Measurements from ENCODE around the gene HOTAIR.

HOTAIR gene

GRCh38 chr12:53976172-53976822 is 1.5 kb upstream of the HOTAIR start:
- no peak for DNase-seq (ENCODE audit: low spot score)

- no peak for DNase-seq (ENCODE audit: low spot score)
Observed at GRCh38 chr12:53975479-53976152, 862 bp upstream of the HOTAIR start.

DNA sequence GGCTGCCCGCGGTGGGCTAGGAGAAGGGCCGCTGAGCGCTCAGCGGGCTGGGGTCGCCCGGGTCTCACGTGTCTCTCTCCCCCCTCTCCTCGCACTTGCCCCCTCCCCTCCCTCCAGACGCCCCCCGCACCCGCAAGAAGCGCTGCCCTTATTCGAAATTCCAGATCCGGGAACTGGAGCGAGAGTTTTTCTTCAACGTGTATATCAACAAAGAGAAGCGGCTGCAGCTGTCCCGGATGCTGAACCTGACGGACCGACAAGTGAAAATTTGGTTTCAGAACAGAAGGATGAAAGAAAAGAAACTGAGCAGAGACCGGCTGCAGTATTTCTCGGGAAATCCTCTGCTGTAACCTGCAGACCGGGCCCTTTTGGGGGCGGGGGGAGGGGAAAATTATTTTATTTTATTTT is 314 bp upstream of the HOTAIR start:
- no peak for DNase-seq (ENCODE audit: low spot score)

DNA sequence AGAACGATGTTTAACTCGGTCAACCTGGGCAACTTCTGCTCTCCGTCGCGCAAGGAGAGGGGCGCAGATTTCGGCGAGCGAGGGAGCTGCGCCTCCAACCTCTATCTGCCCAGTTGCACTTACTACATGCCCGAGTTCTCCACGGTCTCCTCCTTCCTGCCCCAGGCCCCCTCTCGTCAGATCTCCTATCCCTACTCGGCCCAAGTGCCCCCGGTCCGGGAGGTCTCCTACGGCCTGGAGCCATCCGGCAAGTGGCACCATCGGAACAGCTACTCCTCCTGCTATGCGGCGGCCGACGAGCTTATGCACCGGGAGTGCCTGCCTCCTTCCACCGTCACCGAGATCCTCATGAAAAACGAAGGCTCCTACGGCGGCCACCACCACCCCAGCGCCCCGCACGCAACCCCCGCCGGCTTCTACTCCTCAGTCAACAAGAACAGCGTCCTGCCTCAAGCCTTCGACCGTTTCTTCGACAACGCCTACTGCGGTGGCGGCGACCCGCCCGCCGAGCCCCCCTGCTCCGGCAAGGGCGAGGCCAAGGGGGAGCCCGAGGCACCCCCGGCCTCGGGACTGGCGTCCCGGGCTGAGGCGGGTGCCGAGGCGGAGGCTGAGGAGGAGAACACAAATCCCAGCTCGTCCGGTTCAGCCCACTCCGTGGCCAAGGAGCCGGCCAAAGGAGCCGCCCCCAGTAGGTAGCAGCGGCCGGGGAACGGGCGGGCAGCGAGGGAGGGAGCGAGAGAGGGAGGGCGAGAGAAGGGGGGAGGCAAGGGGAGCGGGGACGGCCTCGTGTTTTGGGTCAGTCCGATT is 1.3 kb downstream of the HOTAIR start:
- DNase-seq (ENCODE audit: low spot score): no peak

DNA sequence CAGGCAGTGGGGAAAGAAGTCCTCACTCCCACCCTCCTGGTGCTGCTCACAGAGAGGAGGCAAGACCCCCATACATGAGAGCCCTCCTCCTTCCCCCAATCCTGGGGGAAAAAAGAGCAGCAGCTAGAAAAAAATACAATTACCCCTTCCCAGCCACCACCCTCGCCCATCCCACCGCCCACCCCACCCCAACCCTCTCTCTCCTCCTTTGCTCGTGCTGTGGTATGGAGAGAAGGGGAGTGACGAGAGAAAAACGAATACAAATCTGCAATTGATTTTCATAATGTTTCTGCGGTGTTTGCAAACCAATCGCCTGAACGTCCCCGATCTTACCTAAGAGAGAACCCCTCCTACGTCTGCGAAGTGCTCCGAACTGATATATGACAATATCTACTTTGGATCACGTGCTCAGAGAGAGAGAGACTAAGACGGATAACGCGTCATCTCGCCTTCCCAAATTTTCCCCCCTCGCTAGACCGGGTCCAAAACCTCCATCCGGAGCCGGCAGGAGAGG is 2.0 kb downstream of the HOTAIR start, which contains the start of gene HOXC11:
TSS of gene HOXC11 (plus strand) at position 405 of the 514 bp plus-strand sequence. CDS start 116 bp downstream, outside the sequence.
- DNase-seq (ENCODE audit: low spot score): no peak

GRCh38 chr12:53972152-53972702 is 2.5 kb downstream of the HOTAIR start:
- DNase-seq (ENCODE audit: low spot score): no peak

DNA sequence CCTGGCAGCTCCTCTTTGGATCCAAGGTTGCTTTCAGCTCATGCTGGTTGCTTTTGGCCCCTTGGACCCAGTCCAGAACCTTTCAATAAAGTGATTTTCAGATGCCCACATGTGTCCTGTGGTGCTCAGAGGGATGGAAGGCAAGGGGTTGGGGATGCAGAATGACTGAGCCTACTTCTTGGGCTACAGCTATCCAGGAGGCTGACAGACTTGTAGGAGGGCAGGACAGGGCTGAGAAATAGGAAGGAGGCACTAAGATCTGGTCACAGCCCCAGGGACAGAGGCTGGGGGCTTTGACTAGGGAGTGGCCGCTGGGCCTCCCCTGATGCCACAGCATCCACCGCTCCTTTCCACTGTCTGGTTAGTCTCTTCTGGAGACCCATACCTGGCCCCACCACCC is 3.1 kb downstream of the HOTAIR start:
- DNase-seq (ENCODE audit: low spot score): no peak

- no peak for DNase-seq (ENCODE audit: low spot score)
Observed at GRCh38 chr12:53971129-53971528, 3.6 kb downstream of the HOTAIR start.

DNA sequence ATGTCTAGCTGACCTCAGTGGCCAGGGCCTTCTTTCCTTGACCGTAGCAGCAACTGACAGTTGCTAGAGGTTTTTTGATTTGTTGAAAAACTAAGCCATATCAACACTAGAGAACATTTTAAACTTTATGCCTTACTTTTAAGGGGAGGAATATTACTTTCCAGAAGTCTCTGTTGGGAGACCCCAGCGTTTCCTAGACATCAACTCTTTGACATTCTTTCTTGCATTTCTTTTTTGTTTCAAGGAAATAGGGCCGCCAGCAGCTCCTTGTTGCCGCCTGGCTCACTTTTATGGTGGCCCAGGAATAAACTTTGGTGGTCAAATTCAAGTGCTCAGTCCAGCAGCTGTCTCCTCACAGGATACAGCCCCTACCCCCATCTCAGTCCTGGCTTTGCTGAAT is 4.3 kb downstream of the HOTAIR start:
- no peak for DNase-seq (ENCODE audit: low spot score)

DNA sequence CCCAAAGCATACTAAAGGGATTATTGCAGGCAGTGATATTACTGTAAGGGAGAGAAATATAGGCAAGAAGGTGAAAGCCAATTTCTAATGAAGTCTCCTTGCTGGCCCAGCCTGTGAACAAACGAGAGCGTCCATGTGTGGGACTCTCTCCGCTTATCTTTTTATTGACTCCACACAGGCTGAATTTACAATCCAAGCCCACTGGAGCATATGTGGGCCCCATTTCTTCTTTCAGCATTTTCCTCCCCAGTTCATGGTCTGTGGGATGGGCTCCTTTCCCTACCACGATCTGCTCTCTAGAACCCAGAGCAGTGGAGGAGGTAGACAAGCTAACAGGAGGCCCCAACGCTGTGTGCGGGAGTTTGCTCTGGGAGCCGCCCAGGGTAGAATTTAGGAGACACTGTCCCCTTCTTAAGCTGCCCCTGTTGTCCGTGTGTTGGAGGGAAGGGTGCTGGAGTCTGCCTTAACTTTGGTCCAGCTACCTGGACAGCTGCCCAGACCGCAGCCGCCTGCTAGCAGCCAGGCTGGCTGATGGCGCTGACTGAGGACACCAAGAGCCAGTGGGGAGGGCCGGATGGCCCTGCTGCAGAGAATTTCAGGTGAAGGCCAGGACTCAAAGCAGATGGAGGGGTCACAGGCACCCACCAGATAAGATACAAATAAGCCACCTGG is 5.0 kb downstream of the HOTAIR start:
- no peak for DNase-seq (ENCODE audit: low spot score)

- DNase-seq (ENCODE audit: low spot score): no peak
Observed at GRCh38 chr12:53968214-53969127, 6.3 kb downstream of the HOTAIR start.

- no peak for DNase-seq (ENCODE audit: low spot score)
Observed at GRCh38 chr12:53967421-53967925, 7.3 kb downstream of the HOTAIR start.

DNA sequence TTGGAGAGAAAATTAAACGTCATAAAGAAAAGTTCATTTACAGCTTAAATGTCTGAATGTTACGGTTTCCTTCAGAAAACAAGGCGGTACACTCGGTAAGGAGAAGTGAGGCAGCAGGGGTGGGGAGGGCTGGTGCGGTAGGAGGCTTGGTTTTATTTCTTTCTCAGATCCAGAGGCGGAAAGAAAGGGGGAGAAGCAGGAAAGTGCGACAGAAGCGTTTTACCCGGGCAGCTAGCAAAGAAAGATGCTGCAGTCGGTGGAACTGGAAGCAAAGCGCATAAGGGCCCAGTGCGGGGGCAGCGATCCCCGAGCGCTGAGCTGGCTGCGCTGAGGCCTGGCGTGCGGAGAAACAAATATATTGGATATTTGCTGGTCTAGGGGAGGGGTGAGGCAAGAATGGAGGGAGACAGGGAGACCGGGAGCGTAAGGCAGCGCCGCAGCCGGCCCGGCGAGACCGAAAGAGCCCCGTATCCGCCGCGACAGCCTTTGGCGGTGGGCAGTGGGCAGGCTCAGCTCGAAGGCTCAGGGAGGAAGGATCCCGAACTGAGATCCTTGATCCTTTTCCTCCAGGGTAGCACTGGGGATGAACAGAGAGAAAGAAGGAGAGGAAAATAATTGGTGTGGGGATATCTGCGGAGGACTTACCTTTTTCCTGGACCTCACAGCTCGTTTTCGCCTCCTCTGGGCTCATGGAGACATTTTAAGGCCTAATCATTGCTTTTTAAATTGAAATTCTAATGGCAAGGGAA is 8.2 kb downstream of the HOTAIR start:
- no peak for DNase-seq (ENCODE audit: low spot score)

DNA sequence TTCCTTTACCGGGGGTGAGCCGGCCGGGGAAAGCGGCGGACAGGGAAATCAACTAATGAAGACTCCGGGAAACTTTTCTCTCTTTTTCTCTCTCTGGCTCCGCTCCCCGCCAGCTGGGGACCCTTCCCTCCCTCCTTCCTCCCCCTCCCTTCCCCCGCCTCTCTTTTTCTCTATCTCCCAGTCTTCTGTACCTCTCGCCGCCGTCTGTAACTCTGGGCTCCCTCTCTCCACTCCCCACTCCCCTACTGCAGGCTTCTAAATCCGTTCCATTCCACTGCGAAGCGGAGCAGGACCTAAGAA is 8.7 kb downstream of the HOTAIR start:
- DNase-seq (ENCODE audit: low spot score): no peak

DNA sequence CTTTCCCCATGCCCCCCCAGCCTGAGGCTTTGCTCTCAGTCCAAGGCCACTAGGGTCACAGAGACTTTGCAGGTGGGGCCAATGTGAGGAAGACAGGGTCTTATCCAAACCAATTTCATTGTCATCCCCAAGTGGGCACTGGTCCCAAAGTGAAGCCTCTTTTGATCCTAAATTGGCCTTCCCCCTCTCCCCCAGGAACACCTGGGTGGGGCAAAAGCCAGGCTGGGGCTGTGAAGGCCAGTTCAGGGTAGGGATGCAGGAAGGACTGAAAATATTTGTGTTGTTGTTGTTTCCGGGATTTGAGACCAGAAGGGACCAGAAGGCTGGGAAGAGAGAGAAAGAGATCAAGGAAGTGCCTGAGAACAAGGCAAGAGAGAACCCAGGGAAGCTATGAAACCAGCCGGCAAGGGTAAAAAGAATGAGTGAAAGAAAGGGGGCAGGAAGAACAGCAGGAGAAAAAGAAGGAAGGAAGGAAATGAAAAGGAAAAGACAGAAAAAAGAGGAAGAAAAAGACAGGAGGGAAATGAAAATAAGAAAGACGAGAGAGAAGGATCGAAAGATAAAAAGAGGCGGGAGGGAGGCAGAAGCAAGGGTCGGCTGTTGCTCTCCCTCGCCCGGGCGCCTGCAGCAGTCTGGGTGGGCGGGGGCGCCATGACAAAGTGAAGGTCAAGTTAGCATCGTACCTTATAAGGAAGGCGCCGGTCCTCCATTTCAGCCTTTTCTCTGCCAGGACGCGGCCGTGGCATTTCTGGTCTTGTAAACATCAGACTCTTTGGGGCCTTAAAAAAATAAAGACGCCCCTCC is 9.3 kb downstream of the HOTAIR start:
- no peak for DNase-seq (ENCODE audit: low spot score)

DNA sequence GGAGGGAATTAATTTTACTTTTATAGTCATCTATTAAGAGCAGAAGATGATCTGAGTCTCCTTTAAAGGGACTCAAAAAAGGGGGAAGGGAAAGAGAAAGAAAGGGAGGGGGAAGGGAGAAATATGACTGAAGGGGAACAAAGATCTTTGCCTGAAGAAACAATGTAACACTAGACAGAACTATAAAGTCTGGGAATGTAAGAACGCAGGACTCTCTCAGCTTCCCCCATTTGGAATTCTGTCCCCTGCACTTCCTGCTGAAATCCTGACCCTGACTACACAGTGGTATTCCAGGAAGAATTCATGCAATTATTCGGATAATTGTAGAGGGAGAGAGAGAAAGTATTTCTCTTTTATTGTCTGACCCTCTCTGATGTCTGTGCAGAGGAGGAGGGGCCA is 10.4 kb downstream of the HOTAIR start:
- no peak for DNase-seq (ENCODE audit: low spot score)

GRCh38 chr12:53963434-53964314 is 11.1 kb downstream of the HOTAIR start:
- DNase-seq (ENCODE audit: low spot score): no peak

- DNase-seq (ENCODE audit: low spot score): no peak
Observed at GRCh38 chr12:53963005-53963404, 11.7 kb downstream of the HOTAIR start.

All from SW480 (cell line).